GM21576 (cell line): Measurements from ENCODE around the gene NISCH.

Experiments used
- ATAC-seq: cut with Tn5 transposase; IDR thresholded peaks from one replicate; pipeline ENCODE4 v1.9.1; 2021; ENCODE audit warnings: mild to moderate bottlenecking, moderate library complexity; ENCODE audit not compliant: unreplicated experiment

Gene NISCH

DNA sequence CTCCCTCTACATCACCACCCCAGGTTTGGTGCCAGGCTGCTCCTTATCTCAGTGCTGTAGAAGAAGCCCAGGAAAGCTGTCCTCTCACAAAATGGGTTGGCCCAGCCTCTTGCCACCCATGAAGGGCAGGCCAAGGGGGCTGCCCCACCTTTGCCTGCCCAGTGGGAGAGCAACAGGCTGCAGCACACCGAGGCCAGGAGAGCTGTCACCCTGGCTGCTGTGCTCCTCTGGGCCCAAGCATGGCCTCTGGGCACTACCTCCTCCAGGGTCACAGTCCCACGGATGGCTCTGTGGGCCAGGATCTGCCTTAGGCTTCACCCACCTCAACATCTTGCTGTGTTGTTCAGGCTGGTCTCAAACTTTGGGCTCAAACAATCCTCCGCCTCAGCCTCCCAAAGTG is 33.3 kb downstream of the NISCH start:
- no peak for ATAC-seq

DNA sequence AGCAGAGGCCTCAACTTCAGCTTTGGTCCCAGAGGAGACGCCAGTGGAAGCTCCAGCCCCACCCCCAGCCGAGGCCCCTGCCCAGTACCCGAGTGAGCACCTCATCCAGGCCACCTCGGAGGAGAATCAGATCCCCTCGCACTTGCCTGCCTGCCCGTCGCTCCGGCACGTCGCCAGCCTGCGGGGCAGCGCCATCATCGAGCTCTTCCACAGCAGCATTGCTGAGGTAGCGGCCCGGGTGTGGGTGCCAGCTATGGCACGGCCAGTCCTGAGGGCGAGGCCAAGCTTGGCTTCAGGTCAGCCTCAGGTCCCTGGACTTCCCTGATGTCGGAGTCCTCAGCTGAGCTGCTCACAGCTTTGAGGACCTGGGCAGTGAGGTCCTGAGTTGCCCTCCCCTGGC is 34.0 kb downstream of the NISCH start:
- no peak for ATAC-seq

DNA sequence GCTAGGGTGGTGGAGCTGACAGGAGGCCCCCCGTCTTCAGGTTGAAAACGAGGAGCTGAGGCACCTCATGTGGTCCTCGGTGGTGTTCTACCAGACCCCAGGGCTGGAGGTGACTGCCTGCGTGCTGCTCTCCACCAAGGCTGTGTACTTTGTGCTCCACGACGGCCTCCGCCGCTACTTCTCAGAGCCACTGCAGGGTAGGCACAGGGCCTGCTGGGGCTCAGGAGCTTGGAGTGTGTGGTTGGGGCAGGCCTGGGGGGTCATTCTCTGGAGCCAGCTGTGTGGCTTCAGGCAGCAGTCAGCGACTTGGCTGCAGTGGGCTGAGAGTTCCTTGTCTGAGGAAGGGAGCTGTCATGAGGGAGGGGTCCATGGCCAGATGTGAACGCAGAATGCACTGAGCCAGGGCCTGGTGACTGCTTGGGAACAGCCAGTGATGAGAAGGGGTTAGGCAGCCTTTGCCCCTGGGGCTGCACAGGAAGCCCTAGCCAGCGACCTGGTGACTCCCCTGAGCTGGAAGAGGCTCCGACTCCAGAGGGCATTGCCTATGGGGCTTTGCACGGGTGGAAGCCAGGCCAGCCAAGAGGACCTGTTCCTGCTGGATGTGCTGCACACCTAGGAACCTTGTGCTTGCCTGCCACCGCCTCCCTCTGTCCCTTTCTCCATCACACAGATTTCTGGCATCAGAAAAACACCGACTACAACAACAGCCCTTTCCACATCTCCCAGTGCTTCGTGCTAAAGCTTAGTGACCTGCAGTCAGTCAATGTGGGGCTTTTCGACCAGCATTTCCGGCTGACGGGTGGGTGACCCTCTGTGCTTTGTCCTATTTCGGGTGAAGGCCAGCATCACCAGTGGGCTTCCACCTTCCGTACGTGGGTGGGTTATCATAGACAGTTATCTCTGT is 34.9 kb downstream of the NISCH start:
- ATAC-seq = no peak

DNA sequence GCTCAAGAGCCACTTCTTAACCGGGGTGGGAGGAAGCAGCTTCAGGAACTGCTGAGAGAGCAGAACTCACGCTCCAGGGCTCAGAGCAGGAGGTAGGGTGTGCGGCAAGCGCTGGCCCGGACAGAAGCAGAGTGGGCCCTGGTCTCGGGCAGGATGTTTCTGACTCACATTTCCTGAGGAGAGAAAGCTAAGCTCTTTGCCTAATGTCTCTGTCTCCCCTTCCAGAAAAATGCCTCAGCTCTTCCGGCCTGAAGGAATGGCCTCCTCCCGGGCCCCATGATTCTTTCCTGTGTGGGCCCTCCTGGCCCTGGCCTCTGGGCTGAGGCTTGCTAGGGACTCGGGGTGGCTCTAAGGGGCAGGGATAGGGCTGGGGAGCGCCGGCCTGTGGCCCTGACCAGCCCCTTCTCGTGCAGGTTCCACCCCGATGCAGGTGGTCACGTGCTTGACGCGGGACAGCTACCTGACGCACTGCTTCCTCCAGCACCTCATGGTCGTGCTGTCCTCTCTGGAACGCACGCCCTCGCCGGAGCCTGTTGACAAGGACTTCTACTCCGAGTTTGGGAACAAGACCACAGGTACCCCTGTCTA is 35.6 kb downstream of the NISCH start:
- no peak for ATAC-seq

DNA sequence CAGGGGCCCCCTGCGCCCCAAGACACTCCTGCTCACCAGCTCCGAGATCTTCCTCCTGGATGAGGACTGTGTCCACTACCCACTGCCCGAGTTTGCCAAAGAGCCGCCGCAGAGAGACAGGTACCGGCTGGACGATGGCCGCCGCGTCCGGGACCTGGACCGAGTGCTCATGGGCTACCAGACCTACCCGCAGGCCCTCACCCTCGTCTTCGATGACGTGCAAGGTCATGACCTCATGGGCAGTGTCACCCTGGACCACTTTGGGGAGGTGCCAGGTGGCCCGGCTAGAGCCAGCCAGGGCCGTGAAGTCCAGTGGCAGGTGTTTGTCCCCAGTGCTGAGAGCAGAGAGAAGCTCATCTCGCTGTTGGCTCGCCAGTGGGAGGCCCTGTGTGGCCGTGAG is 36.7 kb downstream of the NISCH start:
- ATAC-seq = no peak

DNA sequence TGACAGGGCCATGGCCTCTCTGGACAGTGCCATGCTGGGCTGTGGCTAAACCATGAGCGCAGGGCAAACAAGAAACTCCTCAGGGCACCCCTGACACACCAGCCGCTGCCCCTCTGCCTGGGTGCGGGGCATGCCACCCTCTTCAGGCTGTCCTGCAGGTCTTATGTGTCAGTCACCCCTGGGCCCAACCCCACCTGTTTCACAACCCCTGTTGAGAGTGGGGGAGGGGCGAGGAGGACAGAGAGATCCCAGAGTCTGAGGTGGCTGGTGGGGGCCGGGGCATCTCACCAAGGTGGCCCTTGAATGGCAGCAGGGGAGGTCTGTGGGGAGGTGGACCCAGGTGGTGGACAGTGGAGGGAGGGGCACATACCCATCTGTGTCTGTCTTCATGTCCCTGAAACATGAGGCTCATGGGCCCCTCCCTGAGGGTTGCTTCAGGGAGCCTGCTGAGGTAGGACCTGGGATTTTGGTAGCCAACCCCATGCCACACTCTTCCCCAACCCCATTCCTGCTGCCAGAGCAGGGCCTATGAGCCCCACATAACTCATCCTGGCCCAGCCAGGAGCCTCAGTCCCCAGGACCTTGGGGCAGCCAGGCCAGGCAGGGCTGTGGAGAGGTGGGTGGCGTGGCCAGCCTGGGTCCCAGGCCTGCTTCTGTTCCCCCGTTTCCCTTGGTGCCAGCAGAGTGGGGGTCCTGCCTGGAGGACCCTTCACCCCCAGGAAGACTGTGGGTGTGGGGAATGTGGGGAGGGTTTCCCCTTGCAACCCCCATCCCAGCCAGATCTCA is 38.0 kb downstream of the NISCH start:
- no peak for ATAC-seq

DNA sequence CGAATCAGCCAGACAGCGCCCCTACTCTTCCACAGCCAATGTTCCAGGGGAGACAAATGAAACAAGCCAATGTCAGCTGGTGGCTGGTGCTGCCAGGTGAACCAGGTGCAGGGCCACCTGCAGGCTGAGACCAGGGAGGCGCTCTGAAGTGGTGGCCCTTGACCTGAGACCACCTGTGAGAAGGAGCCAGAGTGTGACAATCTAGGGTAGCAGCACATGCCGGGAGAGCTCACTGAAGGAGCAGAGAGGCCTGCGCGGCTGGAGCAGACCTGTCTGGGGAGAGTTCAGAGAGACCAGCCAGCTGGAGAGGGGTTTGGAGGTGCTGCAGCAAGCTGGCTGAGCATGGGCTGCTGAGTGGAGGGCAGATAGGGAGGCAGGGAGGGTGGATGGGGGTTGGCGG is 39.0 kb downstream of the NISCH start:
- ATAC-seq = no peak

DNA sequence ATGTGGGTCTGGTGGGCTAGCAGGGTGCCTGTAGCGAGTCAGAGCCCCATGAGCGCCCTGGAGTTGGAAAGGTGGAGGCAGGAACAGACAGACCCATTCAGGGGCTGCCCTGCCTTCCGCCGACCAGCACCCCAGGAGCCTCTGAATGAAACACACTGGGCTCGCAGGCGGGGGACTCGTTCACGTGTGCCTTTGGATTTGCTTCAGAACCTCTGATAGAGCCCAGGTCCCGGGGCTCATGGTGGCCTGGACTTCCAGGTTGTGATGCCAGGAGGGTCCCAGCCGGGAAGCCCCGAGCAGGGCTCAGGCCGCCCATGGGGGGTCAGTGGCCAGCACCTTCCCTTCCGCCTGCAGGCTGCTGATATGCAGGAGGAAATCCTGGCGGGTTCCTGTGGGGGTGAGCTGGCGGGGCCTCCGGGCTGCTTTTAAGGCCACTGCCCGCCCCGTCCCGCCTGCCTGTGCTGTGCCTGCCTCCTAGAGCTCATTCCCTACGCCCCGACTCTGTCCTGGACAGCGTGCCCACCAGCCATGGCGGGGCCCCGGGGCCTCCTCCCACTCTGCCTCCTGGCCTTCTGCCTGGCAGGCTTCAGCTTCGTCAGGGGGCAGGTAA is 39.6 kb downstream of the NISCH start, which contains the start of gene STAB1:
STAB1 (plus strand) TSS at position 453 of the 610 bp plus-strand sequence; CDS start at position 529, 76 bp downstream.
- no peak for ATAC-seq

DNA sequence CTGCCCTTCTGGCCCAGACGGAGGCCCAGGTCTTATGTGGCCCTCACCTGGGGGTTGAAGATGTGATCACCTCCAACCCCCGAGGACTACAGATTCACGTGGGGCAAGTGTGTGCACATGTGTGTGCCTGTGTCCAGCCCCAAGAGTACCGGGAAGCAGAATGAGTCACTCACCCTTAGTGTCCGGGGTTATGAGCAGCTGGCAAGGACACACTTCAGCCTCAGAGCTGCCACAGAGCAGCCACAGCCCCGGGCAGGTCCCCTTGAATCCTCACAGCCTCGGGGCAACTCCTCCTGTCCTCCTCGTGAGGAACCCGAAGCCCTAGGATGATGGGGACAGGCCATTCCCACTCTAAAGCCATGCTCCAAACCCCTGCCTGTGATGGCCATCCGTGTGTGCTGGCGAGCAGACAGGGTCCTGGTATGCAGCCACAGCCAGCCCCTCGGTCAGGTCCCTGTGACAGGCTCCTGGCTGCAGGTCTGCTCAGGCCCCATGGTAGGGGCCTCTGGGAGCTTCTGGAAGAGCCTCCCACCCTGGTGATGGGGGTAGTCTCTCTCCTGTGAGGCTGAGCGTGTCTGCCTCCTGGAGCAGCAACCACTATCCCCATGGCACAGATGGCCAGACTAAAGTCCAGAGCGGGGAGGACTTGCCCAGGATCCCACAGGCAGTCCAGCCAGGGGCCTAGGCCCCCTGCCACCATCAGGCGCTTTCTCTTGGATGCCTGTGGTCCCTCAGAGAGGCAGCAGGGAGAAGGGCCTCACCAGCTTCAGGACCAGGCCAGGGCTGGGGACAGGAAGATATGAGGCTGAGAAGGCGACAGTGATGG is 40.6 kb downstream of the NISCH start:
- ATAC-seq = no peak

DNA sequence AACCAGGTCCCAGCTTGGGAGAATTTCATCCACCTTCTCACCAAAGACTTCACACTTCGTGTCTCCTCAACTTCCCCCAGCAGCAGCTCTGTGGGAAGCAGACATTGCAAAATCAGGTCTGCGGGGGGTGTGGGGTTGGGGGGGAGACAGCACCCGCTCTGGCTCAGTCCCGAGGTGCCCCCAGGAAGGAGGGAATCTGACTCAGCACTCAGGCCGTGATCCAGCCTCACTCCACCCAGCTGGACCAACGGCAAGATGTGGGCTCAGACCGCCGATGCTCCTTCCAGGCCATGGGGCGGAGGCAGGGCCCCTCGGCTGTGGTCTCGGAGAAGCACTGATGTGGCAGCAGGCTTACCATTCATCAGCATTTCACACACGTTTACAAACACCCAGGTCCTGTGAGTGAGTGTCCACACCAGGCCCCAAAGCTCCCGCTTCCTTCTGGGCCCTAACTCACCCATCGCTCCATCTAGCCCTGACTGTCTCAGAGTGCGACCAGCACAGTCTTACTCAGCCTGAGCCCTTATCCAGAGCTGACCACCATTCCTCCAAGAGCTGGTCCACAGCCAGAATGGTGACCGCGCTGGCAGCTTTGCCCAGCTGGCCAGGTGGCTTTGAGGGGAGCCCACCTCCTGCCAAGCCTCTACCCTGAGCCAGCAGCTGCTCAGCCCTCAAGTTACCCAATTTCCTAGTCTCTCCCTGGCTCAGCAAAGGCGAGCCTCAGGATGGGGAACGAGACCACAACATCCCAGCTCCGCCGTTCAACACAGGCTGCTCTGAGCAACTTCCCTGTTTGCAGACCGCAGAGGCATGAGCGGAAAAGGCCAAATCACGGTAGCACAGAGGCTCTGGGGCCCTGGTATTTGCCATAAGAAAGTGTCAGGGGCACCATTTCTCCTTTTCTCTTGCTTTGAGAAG is 43.0 kb downstream of the NISCH start:
- no peak for ATAC-seq

DNA sequence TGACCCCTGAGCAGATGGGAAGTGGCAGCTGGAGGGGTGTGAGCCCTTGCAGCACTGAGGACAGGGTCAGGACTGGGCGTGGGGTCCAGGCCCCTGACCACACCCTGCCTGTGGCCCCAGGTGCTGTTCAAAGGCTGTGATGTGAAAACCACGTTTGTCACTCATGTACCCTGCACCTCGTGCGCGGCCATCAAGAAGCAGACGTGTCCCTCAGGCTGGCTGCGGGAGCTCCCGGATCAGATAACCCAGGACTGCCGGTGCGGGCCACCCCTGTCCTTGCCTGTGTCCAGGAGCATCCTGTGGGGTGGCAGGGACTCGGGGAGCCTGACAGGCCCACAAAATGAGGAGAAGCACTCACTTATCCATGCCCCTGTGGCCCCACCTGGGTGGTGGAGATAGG is 45.6 kb downstream of the NISCH start:
- no peak for ATAC-seq

DNA sequence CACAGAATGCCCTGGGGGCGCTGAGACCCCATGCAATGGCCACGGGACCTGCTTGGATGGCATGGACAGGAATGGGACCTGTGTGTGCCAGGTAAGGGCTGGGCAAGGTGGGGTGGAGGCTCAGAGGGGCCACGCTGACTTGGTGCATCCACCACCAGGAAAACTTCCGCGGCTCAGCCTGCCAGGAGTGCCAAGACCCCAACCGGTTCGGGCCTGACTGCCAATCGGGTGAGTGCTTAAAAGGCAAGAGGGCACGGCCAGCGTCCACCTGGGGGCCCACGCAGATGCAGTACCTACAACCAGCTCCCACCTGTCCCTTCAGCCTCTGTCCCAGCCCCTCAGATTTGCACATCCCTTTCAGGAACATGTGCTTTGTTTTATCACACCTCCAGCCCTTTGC is 46.6 kb downstream of the NISCH start:
- ATAC-seq = no peak

DNA sequence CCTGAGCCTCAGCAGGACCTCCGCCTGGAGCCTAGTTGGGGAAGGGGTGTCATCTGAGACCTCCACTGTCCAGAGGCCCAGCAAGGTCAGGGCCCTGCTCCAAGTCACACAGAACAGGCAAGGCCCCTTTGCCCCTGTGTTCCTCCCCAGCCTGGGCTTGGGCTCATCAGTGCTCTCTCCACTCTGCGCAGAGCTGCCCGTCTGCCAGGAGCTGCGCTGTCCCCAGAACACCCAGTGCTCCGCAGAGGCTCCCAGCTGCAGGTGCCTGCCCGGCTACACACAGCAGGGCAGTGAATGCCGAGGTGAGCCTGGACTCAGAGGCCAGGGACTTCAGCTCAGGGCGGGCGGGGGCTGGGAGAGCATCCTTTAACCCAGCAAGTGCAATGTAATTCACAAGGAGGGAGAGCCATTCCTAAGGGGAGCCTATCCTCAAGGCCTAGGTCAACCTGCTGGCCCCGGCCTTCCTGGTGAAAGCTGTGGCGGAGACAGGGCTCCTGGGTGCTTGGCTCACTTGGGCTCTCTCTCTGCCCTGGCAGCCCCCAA is 47.5 kb downstream of the NISCH start:
- no peak for ATAC-seq

DNA sequence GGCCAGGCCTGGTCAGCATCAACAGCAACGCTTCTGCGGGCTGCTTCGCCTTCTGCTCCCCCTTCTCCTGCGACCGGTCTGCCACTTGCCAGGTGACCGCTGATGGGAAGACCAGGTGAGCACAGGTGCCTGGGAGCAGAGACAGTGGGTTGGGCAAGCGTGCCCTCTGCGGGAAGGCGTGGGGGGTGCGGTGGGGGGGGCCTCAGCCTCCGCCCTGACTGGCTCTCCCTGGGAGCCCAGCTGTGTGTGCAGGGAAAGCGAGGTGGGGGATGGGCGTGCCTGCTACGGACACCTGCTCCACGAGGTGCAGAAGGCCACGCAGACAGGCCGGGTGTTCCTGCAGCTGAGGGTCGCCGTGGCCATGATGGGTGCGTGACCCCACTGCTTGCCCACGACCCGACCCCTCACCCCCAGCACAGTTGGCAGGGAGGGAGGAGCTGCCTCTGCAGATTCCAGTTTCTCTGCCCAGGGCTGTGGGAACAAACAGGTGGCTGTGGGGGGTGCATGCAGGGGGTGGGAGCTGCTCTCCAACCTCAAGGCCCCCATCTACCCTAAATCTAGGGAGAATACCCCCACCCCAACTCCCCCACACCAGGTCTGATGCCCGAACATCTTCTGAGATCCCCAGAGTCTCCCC is 48.5 kb downstream of the NISCH start:
- ATAC-seq = no peak

DNA sequence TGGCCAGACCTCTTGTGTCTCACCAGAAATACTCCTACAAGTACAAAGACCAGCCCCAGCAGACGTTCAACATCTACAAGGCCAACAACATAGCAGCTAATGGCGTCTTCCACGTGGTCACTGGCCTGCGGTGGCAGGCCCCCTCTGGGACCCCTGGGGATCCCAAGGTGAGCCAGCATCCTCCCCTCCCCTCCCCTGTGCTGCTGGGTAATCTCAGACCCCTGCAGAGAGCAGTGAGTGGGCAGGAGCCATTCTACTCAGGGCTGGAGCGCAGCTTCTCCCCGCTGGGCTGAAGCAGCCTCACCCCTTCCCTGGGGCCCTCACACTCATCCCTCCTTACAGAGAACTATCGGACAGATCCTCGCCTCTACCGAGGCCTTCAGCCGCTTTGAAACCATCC is 49.6 kb downstream of the NISCH start:
- no peak for ATAC-seq

DNA sequence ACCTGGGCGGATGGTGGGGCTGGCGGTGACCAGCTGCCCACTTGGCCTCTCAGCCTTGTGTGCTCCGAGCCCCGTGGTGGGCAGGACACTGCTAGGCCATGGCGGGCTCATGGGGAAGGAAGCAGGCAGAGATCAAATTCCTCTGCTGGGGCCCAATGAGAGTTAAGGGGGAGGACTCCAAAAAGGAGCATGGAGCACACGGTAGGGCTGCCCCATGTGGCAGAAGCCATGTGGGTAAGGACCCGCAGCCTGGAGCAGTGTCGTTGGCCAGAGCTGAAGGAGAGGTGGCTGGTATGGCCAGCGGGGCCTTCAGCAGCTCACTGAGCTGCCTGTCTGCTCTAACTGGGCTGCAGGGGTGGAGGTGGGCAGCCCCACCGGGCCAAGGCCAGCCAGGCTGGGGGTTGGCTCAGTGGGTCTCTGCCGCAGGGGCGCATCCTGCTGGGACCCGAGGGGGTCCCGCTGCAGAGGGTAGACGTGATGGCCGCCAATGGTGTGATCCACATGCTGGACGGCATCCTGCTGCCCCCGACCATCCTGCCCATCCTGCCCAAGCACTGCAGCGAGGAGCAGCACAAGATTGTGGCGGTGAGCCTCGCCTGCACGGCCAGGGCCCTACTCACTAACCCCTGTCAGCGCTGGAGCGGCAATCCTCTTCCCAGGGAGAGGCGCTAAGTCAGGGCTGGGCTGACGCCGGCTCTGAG is 51.0 kb downstream of the NISCH start:
- ATAC-seq = no peak

DNA sequence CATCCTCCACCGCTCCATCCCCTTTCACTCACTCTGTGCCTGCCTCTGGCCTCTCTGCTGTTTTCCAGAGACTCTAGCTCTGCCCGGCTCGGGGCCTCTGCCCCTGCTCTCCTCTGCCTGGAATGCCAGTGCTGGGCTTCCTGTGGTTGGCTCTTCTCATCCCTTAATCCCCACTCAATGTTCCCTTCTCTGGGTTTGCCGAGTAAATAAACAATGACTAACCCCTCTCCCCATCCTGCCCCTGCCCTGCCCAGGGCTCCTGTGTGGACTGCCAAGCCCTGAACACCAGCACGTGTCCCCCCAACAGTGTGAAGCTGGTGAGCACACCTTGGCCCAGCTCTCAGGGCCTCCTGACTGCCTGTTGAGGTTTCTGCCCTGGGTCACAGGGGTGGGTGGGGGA is 52.0 kb downstream of the NISCH start:
- no peak for ATAC-seq

DNA sequence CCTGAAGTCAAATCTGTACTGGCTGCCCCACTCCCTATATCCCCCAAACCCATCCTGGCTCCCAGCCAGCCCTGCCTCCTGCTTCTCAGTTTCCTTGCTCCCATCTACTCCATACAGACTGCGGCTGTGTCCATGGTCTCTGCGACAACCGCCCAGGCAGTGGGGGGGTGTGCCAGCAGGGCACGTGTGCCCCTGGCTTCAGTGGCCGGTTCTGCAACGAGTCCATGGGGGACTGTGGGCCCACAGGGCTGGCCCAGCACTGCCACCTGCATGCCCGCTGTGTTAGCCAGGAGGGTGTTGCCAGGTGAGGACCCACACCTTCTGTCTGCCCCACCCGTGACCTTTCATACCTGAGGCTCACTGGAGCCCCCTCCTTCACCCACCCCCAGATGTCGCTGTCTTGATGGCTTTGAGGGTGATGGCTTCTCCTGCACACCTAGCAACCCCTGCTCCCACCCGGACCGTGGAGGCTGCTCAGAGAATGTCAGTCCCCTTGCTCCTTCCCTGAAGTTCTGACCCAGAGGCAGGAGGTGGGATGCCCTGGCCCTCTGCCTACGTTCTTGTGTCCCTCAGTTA is 54.4 kb downstream of the NISCH start:
- no peak for ATAC-seq
